ENCODE data around the gene WDR46.
"Not testable (repeated sequence)": the region's sequence is repeated elsewhere in the genome, so short reads cannot be mapped to it uniquely, and the experiment has no call there.

WDR46 gene

GRCh38 chr6:33286946-33287914 is 1.8 kb downstream of the WDR46 start:
- DNase-seq: no peak

GRCh38 chr6:33285214-33285613 is 3.8 kb downstream of the WDR46 start:
- not testable (repeated sequence) for DNase-seq

- DNase-seq: no peak
Observed at GRCh38 chr6:33280539-33280938, 8.5 kb downstream of the WDR46 start.

GRCh38 chr6:33279971-33280511 is 9.0 kb downstream of the WDR46 start:
- DNase-seq: peak; percentile 7 to 29

- no peak for DNase-seq
Observed at GRCh38 chr6:33279257-33279695, 9.8 kb downstream of the WDR46 start.

- DNase-seq: no peak
Observed at GRCh38 chr6:33278810-33279209, 10.2 kb downstream of the WDR46 start.

GRCh38 chr6:33278392-33278741 is 10.7 kb downstream of the WDR46 start:
- no peak for DNase-seq

GRCh38 chr6:33277663-33278391 is 11.2 kb downstream of the WDR46 start:
- DNase-seq: no peak

GRCh38 chr6:33276864-33277662 is 12.0 kb downstream of the WDR46 start, which contains the start of gene B3GALT4:
Gene B3GALT4, plus strand, starts transcription at chr6:33277123. Its CDS starts 297 bp downstream, at chr6:33277420.
- DNase-seq: peak; percentile 49 to 70

GRCh38 chr6:33276581-33276863 is 12.5 kb downstream of the WDR46 start:
- DNase-seq: no peak

- DNase-seq: not testable (repeated sequence)
Observed at GRCh38 chr6:33275795-33276580, 13.1 kb downstream of the WDR46 start.

GRCh38 chr6:33273924-33274902 is 14.8 kb downstream of the WDR46 start:
- DNase-seq: no peak

- DNase-seq: no peak
Observed at GRCh38 chr6:33273129-33273923, 15.7 kb downstream of the WDR46 start.

- no peak for DNase-seq
Observed at GRCh38 chr6:33272275-33273128, 16.5 kb downstream of the WDR46 start.

- DNase-seq: peak; percentile 96 to 98
Observed at GRCh38 chr6:33271468-33272274, 17.4 kb downstream of the WDR46 start, which contains the start of the genes RPS18 and VPS52. Gene RPS18, plus strand, starts transcription at chr6:33272075. Its CDS starts 45 bp downstream, at chr6:33272120. Gene VPS52, minus strand, starts transcription at chr6:33271876. Its CDS starts 201 bp downstream, at chr6:33271675.

- no peak for DNase-seq
Observed at GRCh38 chr6:33271117-33271467, 17.9 kb downstream of the WDR46 start.

GRCh38 chr6:33264015-33264414 is 25.0 kb downstream of the WDR46 start:
- DNase-seq: no peak

- DNase-seq: not testable (repeated sequence)
Observed at GRCh38 chr6:33262490-33262889, 26.5 kb downstream of the WDR46 start.
